Measurements from ENCODE around the gene ACSL5. TPM values are rescaled to one million over a fixed set of nuclear protein-coding genes. Genes with fewer than 3 reads are reported as not detected.
"Not testable (repeated sequence)": the region's sequence is repeated elsewhere in the genome, so short reads cannot be mapped to it uniquely, and the experiment has no call there.

ACSL5 gene
- total RNA-seq, 1 experiment from 2014 or later = 133 TPM

GRCh38 chr10:112460366-112460765 is 86.5 kb downstream of the ACSL5 start:
- no peak for DNase-seq (ENCODE audit: low spot score)

DNA sequence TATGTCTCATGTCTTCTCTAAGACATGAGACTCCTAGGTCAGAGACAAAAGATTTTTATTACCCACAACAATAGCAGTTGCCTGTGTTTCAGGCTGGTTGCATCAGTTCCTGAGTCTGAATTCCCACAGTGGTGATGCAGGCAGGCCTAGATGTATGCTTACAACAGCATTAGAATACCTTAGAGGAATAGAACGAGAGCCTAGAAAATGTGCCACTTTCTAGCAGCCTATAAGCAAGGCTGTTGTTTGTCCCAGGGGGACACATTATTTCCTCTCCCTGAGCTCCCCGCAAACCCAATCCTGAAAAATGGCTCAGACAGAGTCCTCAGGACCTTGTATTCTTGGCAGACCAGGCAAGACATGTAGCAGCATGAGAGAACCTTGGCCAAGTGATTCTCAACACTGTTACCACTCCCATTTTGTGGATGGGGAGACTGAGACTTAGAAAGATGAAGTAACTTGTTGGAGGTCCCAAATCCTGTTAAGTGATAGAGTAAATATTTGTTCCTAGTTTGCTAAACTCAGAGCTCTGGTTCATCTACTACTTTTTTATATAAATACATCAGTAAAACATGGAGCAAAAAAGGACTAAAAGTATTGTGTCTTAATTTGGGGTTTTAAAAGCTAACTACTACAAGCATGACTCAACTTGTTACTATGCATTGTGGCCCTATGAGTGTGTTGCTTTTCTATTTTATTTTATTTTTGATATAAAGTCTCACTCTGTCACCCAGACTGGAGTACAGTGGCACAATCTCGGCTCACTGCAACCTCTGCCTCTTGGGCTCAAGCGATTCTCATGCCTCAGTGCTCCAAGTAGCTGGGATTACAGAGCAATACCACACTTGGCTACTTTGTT is 87.3 kb downstream of the ACSL5 start:
- DNase-seq (ENCODE audit: low spot score) = no peak

- DNase-seq (ENCODE audit: low spot score) = not testable (repeated sequence)
Observed at GRCh38 chr10:112464074-112464473, 90.2 kb downstream of the ACSL5 start.

DNA sequence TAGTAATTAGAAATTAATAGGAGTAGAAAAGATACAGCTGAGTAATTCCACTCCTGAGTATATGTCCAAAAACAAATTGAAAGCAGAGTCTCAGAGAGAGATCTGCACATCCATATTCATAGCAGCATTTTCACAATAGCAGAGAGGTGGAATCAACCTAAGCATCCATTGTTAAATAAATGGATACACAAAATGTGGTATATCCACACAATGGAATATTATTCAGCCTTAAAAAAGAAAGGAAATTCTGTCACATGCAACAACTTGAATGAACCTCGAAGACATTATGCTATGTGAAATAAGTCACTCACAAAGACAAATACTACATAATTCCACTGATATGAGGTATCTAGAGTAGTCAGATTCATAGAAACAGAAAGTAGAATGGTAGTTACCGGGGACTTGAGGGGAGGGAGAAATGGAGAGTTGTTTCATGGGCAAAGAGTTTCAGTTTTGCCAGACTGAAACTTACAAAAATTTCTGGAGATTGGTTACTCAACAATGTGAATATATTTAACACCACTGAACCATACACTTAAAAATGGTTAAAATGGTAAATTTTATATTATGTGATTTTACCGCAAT is 91.5 kb downstream of the ACSL5 start:
- no peak for DNase-seq (ENCODE audit: low spot score)

DNA sequence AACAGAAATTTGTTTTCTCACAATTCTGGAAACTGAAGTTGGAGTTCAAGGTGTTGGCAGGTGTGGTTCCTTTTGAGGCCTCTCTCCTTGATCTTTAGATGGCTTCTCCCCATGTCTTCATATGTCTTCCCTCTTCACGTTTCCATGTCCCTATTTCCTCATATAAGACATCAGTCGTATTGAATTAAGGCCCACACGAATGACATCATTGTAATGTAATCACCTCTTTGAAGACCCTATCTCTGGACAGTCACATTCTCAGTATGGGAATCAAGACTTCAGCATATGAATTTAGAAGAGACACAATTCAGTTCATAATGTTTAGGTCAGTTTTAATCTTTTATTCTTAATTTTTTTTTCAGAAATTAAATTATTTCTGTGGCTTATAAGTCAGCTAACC is 92.9 kb downstream of the ACSL5 start:
- DNase-seq (ENCODE audit: low spot score) = no peak

GRCh38 chr10:112467541-112468075 is 93.7 kb downstream of the ACSL5 start:
- peak; percentile 8 for DNase-seq (ENCODE audit: low spot score)

DNA sequence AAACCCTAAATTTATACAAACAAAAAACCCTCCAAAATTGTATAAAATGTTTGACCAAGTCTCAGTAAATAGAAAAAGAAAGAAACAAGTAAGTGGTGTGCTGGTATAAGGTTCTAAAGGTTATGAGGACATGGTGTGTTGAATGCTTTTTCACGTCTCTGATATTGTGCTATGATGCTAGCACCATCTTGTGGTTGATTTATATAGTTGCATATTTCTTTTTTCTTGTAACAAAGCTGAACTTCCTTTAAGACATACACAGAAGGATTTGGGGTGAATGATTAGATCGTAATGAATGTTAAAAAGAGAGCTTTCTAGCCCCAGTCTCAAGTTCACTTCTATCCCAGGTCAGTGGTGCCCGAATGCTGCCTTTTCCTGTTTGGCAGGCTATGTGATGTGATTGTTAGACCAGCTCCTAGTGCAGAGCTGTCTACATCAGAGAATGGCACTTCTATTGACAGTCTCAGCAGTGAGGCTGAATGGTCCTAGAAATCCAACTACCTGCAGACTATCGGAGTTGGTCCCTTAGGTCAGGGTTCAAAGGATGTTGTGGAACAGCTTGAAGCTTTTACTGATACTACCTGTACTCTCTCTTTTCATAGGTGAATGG is 98.1 kb downstream of the ACSL5 start:
- DNase-seq (ENCODE audit: low spot score) = peak; percentile 67

DNA sequence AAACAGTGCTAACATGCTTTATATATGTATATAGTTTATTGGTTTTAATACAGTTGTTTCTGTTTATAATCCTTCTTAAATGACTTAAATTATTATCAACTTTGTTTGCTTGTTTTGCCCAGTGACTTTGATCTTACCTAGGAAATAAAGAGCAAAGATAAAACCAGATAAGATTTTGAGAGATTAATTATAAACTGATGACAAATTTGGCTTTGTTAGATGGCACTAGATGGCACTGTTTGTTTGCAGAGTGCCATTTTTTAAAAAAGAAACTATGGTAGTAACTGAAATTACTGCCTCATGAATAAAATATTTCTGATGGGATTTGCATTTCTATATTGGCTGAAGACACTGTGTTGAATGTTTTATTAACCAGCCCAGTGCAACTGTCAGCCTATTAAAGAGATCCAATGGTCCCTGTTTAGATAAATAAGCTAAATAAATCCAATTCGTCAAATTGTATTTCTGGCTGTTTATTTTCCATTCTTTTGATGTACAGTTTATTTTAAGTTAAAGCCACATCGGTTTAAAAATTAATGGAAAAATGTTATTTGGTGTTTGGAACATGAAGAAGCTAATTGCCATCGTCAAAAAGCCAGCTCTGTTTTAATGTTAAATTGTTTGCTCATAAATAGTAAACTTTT is 101.8 kb downstream of the ACSL5 start:
- DNase-seq (ENCODE audit: low spot score) = peak; percentile 56

Other genes starting within 250 kb of the ACSL5 start
- 2.3 and 3.4 TPM in 2 replicates for gene GPAM, start 190.4 kb upstream of the ACSL5 start, total RNA-seq (2014; rRNA removed; shearing (Covaris generic))
- not detected in 2 replicates for gene TECTB, start 90.7 kb upstream of the ACSL5 start, total RNA-seq (2014; rRNA removed; shearing (Covaris generic))
- 23.1 and 25.1 TPM in 2 replicates for gene ZDHHC6, start 72.8 kb downstream of the ACSL5 start, total RNA-seq (2014; rRNA removed; shearing (Covaris generic))
- gene VTI1A, start 73.1 kb downstream of the ACSL5 start, total RNA-seq (2014; rRNA removed; shearing (Covaris generic)) = 24.8 and 30.5 TPM in 2 replicates

Measured in HT-29 (cell line).